ENCODE results near the gene IL3RA. TPM values are rescaled to one million over a fixed set of nuclear protein-coding genes. Genes with fewer than 3 reads are reported as not detected.
"Not testable (repeated sequence)": the region's sequence is repeated elsewhere in the genome, so short reads cannot be mapped to it uniquely, and the experiment has no call there.

The IL3RA gene
- total RNA-seq, 1 donor from 2014 or later = 6.9 TPM

GRCh38 chrX:1323315-1323714 lies 13.3 kb upstream of the IL3RA start:
- Histone ChIP-seq H3K9me3 (replicated peaks) (no peaks in the 10 kb centered on the region), H3K4me1 (no peaks in the 10 kb centered on the region), H3K4me3 (no peak overlapping the region), H3K27ac (replicated peaks) (no peak overlapping the region), H3K27me3 (ENCODE audit: low read depth) (peaks cover 25% of the 10 kb centered on the region), H3K36me3 (no peaks in the 10 kb centered on the region)
- peak; percentile 59 for TF ChIP-seq CTCF (IDR thresholded peaks at IDR 0.05; ENCODE audit: borderline replicate concordance)
- DNase-seq = peak; percentile 36
- intact Hi-C loops (cut with micrococcal nuclease) = no loop called here

GRCh38 chrX:1325515-1326116 lies 11.0 kb upstream of the IL3RA start:
- Histone ChIP-seq H3K27me3 (ENCODE audit: low read depth) (peaks cover 38% of the 10 kb centered on the region), H3K4me1 (no peaks in the 10 kb centered on the region), H3K9me3 (replicated peaks) (no peaks in the 10 kb centered on the region), H3K27ac (replicated peaks) (no peak overlapping the region), H3K4me3 (no peak overlapping the region), H3K36me3 (no peaks in the 10 kb centered on the region)
- TF ChIP-seq CTCF (IDR thresholded peaks at IDR 0.05; ENCODE audit: borderline replicate concordance) = no peak
- no peak for DNase-seq
- intact Hi-C loops (cut with micrococcal nuclease) = no loop called here

- no peaks in the 10 kb centered on the region for H3K9me3 ChIP-seq (replicated peaks)
- no peak for TF ChIP-seq CTCF (IDR thresholded peaks at IDR 0.05; ENCODE audit: borderline replicate concordance)
- no peak overlapping the region for H3K4me3 ChIP-seq
- peaks cover 32% of the 10 kb centered on the region for H3K27me3 ChIP-seq (ENCODE audit: low read depth)
- intact Hi-C loops (cut with micrococcal nuclease) = no loop called here
- no peaks in the 10 kb centered on the region for H3K4me1 ChIP-seq
- no peak for DNase-seq
- H3K36me3 ChIP-seq = no peaks in the 10 kb centered on the region
- H3K27ac ChIP-seq (replicated peaks) = no peak overlapping the region
Measured at GRCh38 chrX:1327651-1328304, 8.8 kb upstream of the IL3RA start.

GRCh38 chrX:1330605-1331004 lies 6.0 kb upstream of the IL3RA start:
- TF ChIP-seq CTCF (IDR thresholded peaks at IDR 0.05; ENCODE audit: borderline replicate concordance) = no peak
- intact Hi-C loops (cut with micrococcal nuclease) = no loop called here
- Histone ChIP-seq H3K4me1 (no peaks in the 10 kb centered on the region), H3K36me3 (no peaks in the 10 kb centered on the region), H3K27ac (replicated peaks) (no peak overlapping the region), H3K27me3 (ENCODE audit: low read depth) (peaks cover 22% of the 10 kb centered on the region), H3K4me3 (no peak overlapping the region), H3K9me3 (replicated peaks) (no peaks in the 10 kb centered on the region)
- DNase-seq = no peak

- intact Hi-C loops (cut with micrococcal nuclease); DNase-seq: not testable (repeated sequence)
Measured at GRCh38 chrX:1332433-1332832, 4.2 kb upstream of the IL3RA start.

GRCh38 chrX:1334854-1335253 lies 1.7 kb upstream of the IL3RA start:
- Histone ChIP-seq H3K9me3 (replicated peaks) (peaks cover 14% of the 10 kb centered on the region), H3K27ac (replicated peaks) (no peak overlapping the region), H3K27me3 (ENCODE audit: low read depth) (peaks cover 2% of the 10 kb centered on the region), H3K4me3 (no peak overlapping the region), H3K36me3 (no peaks in the 10 kb centered on the region), H3K4me1 (peaks cover 13% of the 10 kb centered on the region)
- DNase-seq = no peak
- no peak for TF ChIP-seq CTCF (IDR thresholded peaks at IDR 0.05; ENCODE audit: borderline replicate concordance)
- intact Hi-C loops (cut with micrococcal nuclease) = no loop called here

More at GRCh38 chrX:1332433-1332832, 4.2 kb upstream of the IL3RA start:
- H3K9me3 ChIP-seq (replicated peaks); H3K4me1 ChIP-seq; H3K4me3 ChIP-seq; H3K27ac ChIP-seq (replicated peaks); H3K36me3 ChIP-seq: not testable (repeated sequence)
- H3K27me3 ChIP-seq (ENCODE audit: low read depth) = peaks cover 12% of the 10 kb centered on the region
